Measurements from ENCODE around the gene RASGEF1B.

The RASGEF1B gene

GRCh38 chr4:81516241-81516640 is 44.5 kb upstream of the RASGEF1B start:
- Histone ChIP-seq H2BK12ac (ENCODE audit: low read length) (no peak overlapping the region), H3K36me3 (ENCODE audit: control insufficient read depth in 1 of 2, insufficient read depth in 2 of 2, low read length in 2 of 2) (no peaks in the 10 kb centered on the region), H4K8ac (ENCODE audit: low read depth, low read length) (no peak overlapping the region), H3K79me2 (ENCODE audit: control insufficient read depth, insufficient read depth, low read length, poor library complexity) (no peaks in the 10 kb centered on the region), H3K23ac (ENCODE audit: low read length) (no peak overlapping the region), H3K4me2 (ENCODE audit: low read length) (no peak overlapping the region), H4K12ac (ENCODE audit: low read depth, low read length) (no peak overlapping the region), H2BK120ac (ENCODE audit: insufficient read depth, low read length, poor library complexity) (no peak overlapping the region), H2AFZ (ENCODE audit: insufficient read depth, low read length, poor library complexity) (no peak overlapping the region), H3K27ac (ENCODE audit: low read depth, low read length) (no peak overlapping the region), H3K18ac (ENCODE audit: low read length) (no peak overlapping the region), H3K79me1 (ENCODE audit: low read length) (no peaks in the 10 kb centered on the region), H3K4me1 (ENCODE audit: control insufficient read depth in 1 of 2, insufficient read depth in 2 of 2, low read length in 2 of 2) (no peaks in the 10 kb centered on the region), H2BK5ac (ENCODE audit: low read depth, low read length, poor library complexity) (no peak overlapping the region), H3K4me3 (ENCODE audit: low read depth, low read length) (no peak overlapping the region), H2AK5ac (ENCODE audit: low read length) (no peak overlapping the region), H3K4ac (ENCODE audit: low read depth, low read length) (no peak overlapping the region), H3K27me3 (ENCODE audit: insufficient read depth, low read length) (no peaks in the 10 kb centered on the region), H3K9ac (ENCODE audit: low read length) (no peak overlapping the region), H3K14ac (ENCODE audit: low read length) (no peak overlapping the region), H4K91ac (ENCODE audit: low read depth, low read length) (no peak overlapping the region), H3K9me3 (ENCODE audit: insufficient read depth, low read depth, low read length) (no peaks in the 10 kb centered on the region)
- DNase-seq = no peak
- WGBS (ENCODE audit: extremely low coverage, insufficient coverage, insufficient read length) = no CpG with 5 or more reads among the region's 6 CpGs

GRCh38 chr4:81512757-81513501 is 41.2 kb upstream of the RASGEF1B start:
- WGBS (ENCODE audit: extremely low coverage, insufficient coverage, insufficient read length) = no CpG with 5 or more reads among the region's 4 CpGs
- H3K27ac ChIP-seq (ENCODE audit: low read depth, low read length) = no peak overlapping the region

GRCh38 chr4:81512001-81512756 is 40.5 kb upstream of the RASGEF1B start:
- Histone ChIP-seq H2AK5ac (ENCODE audit: low read length) (no peak overlapping the region), H3K9ac (ENCODE audit: low read length) (no peak overlapping the region), H4K91ac (ENCODE audit: low read depth, low read length) (no peak overlapping the region), H3K79me1 (ENCODE audit: low read length) (no peaks in the 10 kb centered on the region), H4K12ac (ENCODE audit: low read depth, low read length) (no peak overlapping the region), H3K14ac (ENCODE audit: low read length) (no peak overlapping the region), H3K27ac (ENCODE audit: low read depth, low read length) (no peak overlapping the region), H2AFZ (ENCODE audit: insufficient read depth, low read length, poor library complexity) (no peak overlapping the region), H3K18ac (ENCODE audit: low read length) (no peak overlapping the region), H3K4ac (ENCODE audit: low read depth, low read length) (no peak overlapping the region), H4K8ac (ENCODE audit: low read depth, low read length) (no peak overlapping the region), H3K4me2 (ENCODE audit: low read length) (no peak overlapping the region), H3K79me2 (ENCODE audit: control insufficient read depth, insufficient read depth, low read length, poor library complexity) (no peaks in the 10 kb centered on the region), H3K4me1 (ENCODE audit: control insufficient read depth in 1 of 2, insufficient read depth in 2 of 2, low read length in 2 of 2) (no peaks in the 10 kb centered on the region), H3K23ac (ENCODE audit: low read length) (no peak overlapping the region), H3K9me3 (ENCODE audit: insufficient read depth, low read depth, low read length) (no peaks in the 10 kb centered on the region), H2BK120ac (ENCODE audit: insufficient read depth, low read length, poor library complexity) (no peak overlapping the region), H3K4me3 (ENCODE audit: low read depth, low read length) (no peak overlapping the region), H2BK12ac (ENCODE audit: low read length) (no peak overlapping the region), H3K27me3 (ENCODE audit: insufficient read depth, low read length) (no peaks in the 10 kb centered on the region), H3K36me3 (ENCODE audit: control insufficient read depth in 1 of 2, insufficient read depth in 2 of 2, low read length in 2 of 2) (no peaks in the 10 kb centered on the region), H2BK5ac (ENCODE audit: low read depth, low read length, poor library complexity) (no peak overlapping the region)
- no peak for DNase-seq
- WGBS (ENCODE audit: extremely low coverage, insufficient coverage, insufficient read length) = no CpG with 5 or more reads among the region's 4 CpGs

More at GRCh38 chr4:81512757-81513501, 41.2 kb upstream of the RASGEF1B start:
- Histone ChIP-seq H3K4me1 (ENCODE audit: control insufficient read depth in 1 of 2, insufficient read depth in 2 of 2, low read length in 2 of 2) (no peaks in the 10 kb centered on the region), H3K79me2 (ENCODE audit: control insufficient read depth, insufficient read depth, low read length, poor library complexity) (no peaks in the 10 kb centered on the region), H3K79me1 (ENCODE audit: low read length) (no peaks in the 10 kb centered on the region), H4K91ac (ENCODE audit: low read depth, low read length) (no peak overlapping the region), H4K12ac (ENCODE audit: low read depth, low read length) (no peak overlapping the region), H2BK12ac (ENCODE audit: low read length) (no peak overlapping the region), H3K23ac (ENCODE audit: low read length) (no peak overlapping the region), H2BK5ac (ENCODE audit: low read depth, low read length, poor library complexity) (no peak overlapping the region), H3K14ac (ENCODE audit: low read length) (no peak overlapping the region), H3K9ac (ENCODE audit: low read length) (no peak overlapping the region), H3K18ac (ENCODE audit: low read length) (no peak overlapping the region), H4K8ac (ENCODE audit: low read depth, low read length) (no peak overlapping the region), H3K36me3 (ENCODE audit: control insufficient read depth in 1 of 2, insufficient read depth in 2 of 2, low read length in 2 of 2) (no peaks in the 10 kb centered on the region), H2AFZ (ENCODE audit: insufficient read depth, low read length, poor library complexity) (no peak overlapping the region), H2BK120ac (ENCODE audit: insufficient read depth, low read length, poor library complexity) (no peak overlapping the region), H3K27me3 (ENCODE audit: insufficient read depth, low read length) (no peaks in the 10 kb centered on the region), H3K9me3 (ENCODE audit: insufficient read depth, low read depth, low read length) (no peaks in the 10 kb centered on the region), H2AK5ac (ENCODE audit: low read length) (no peak overlapping the region), H3K4me3 (ENCODE audit: low read depth, low read length) (no peak overlapping the region), H3K4me2 (ENCODE audit: low read length) (no peak overlapping the region), H3K4ac (ENCODE audit: low read depth, low read length) (no peak overlapping the region)
- DNase-seq = no peak

- no peak for DNase-seq
- no peaks in the 10 kb centered on the region for H3K4me1 ChIP-seq (ENCODE audit: control insufficient read depth in 1 of 2, insufficient read depth in 2 of 2, low read length in 2 of 2)
- H3K14ac ChIP-seq (ENCODE audit: low read length) = no peak overlapping the region
- no peak overlapping the region for H3K23ac ChIP-seq (ENCODE audit: low read length)
- H4K12ac ChIP-seq (ENCODE audit: low read depth, low read length) = no peak overlapping the region
- H3K9ac ChIP-seq (ENCODE audit: low read length) = no peak overlapping the region
- no peak overlapping the region for H2BK5ac ChIP-seq (ENCODE audit: low read depth, low read length, poor library complexity)
- H3K18ac ChIP-seq (ENCODE audit: low read length) = no peak overlapping the region
- no peak overlapping the region for H3K4me2 ChIP-seq (ENCODE audit: low read length)
- no peak overlapping the region for H3K4ac ChIP-seq (ENCODE audit: low read depth, low read length)
- no CpG with 5 or more reads among the region's 3 CpGs for WGBS (ENCODE audit: extremely low coverage, insufficient coverage, insufficient read length)
- H2BK120ac ChIP-seq (ENCODE audit: insufficient read depth, low read length, poor library complexity) = no peak overlapping the region
- no peak overlapping the region for H4K91ac ChIP-seq (ENCODE audit: low read depth, low read length)
- H2BK12ac ChIP-seq (ENCODE audit: low read length) = no peak overlapping the region
- H2AFZ ChIP-seq (ENCODE audit: insufficient read depth, low read length, poor library complexity) = no peak overlapping the region
- no peaks in the 10 kb centered on the region for H3K9me3 ChIP-seq (ENCODE audit: insufficient read depth, low read depth, low read length)
- H2AK5ac ChIP-seq (ENCODE audit: low read length) = no peak overlapping the region
- no peak overlapping the region for H4K8ac ChIP-seq (ENCODE audit: low read depth, low read length)
- no peaks in the 10 kb centered on the region for H3K79me2 ChIP-seq (ENCODE audit: control insufficient read depth, insufficient read depth, low read length, poor library complexity)
- no peaks in the 10 kb centered on the region for H3K79me1 ChIP-seq (ENCODE audit: low read length)
- H3K36me3 ChIP-seq (ENCODE audit: control insufficient read depth in 1 of 2, insufficient read depth in 2 of 2, low read length in 2 of 2) = no peaks in the 10 kb centered on the region
- H3K27me3 ChIP-seq (ENCODE audit: insufficient read depth, low read length) = no peaks in the 10 kb centered on the region
- no peak overlapping the region for H3K27ac ChIP-seq (ENCODE audit: low read depth, low read length)
- H3K4me3 ChIP-seq (ENCODE audit: low read depth, low read length) = no peak overlapping the region
These were observed 39.0 kb upstream of the RASGEF1B start for GRCh38 chr4:81510643-81511178.

Measured in trophoblast cell (in vitro differentiated cells and primary cell).